Adipocyte (in vitro differentiated cells): ENCODE measurements around the gene ANTXR1.
A peak's percentile ranks its signal among the peaks of the same experiment; 100 is the strongest.

Source experiments
- DNase-seq: peaks from one replicate; pipeline ENCODE4 v3.0.0-alpha.2; 2015; ENCODE audit warnings: low read depth
- H3K27me3 ChIP-seq: replicated peaks from 2 replicates; pipeline ENCODE4 v1.7.0; 2013; ENCODE audit warnings: mild to moderate bottlenecking, low read length, moderate library complexity; ENCODE audit not compliant: control insufficient read depth, insufficient read depth
- H3K36me3 ChIP-seq: 2 replicates; pipeline ENCODE4 v1.7.0; 2013; ENCODE audit warnings: low read length, mild to moderate bottlenecking, moderate library complexity; ENCODE audit not compliant: control insufficient read depth, insufficient read depth, severe bottlenecking
- H3K4me1 ChIP-seq: 2 replicates; pipeline ENCODE4 v1.7.0; 2013; ENCODE audit warnings: mild to moderate bottlenecking, low read length, moderate library complexity; ENCODE audit not compliant: control insufficient read depth, insufficient read depth
- H3K4me3 ChIP-seq: 2 replicates; pipeline ENCODE4 v1.7.0; 2013; ENCODE audit warnings: mild to moderate bottlenecking, low read length, moderate library complexity
- H3K9ac ChIP-seq: 2 replicates; pipeline ENCODE4 v1.7.0; 2013; ENCODE audit warnings: mild to moderate bottlenecking, low read length, moderate library complexity
- H3K9me3 ChIP-seq: 2 replicates; pipeline ENCODE4 v1.7.0; 2013; ENCODE audit warnings: mild to moderate bottlenecking, low read length, moderate library complexity; ENCODE audit not compliant: control insufficient read depth

ANTXR1 gene

GRCh38 chr2:69089266-69089665 lies 76.3 kb downstream of the ANTXR1 start:
- H3K9me3 ChIP-seq: no peaks in the 10 kb centered on the region
- H3K4me3 ChIP-seq: no peak overlapping the region
- DNase-seq: peak; percentile 82
- H3K4me1 ChIP-seq: peaks cover 30% of the 10 kb centered on the region
- H3K27me3 ChIP-seq: no peaks in the 10 kb centered on the region
- H3K36me3 ChIP-seq: peaks cover 12% of the 10 kb centered on the region
- no peak overlapping the region for H3K9ac ChIP-seq

GRCh38 chr2:69089998-69090397 lies 77.0 kb downstream of the ANTXR1 start:
- peaks cover 12% of the 10 kb centered on the region for H3K36me3 ChIP-seq
- no peak overlapping the region for H3K4me3 ChIP-seq
- H3K4me1 ChIP-seq: peaks cover 35% of the 10 kb centered on the region
- no peak for DNase-seq
- no peaks in the 10 kb centered on the region for H3K9me3 ChIP-seq
- H3K9ac ChIP-seq: no peak overlapping the region
- H3K27me3 ChIP-seq: no peaks in the 10 kb centered on the region

- peaks cover 12% of the 10 kb centered on the region for H3K36me3 ChIP-seq
- H3K9me3 ChIP-seq: no peaks in the 10 kb centered on the region
- peaks cover 42% of the 10 kb centered on the region for H3K4me1 ChIP-seq
- no peaks in the 10 kb centered on the region for H3K27me3 ChIP-seq
- no peak for DNase-seq
- H3K9ac ChIP-seq: no peak overlapping the region
- H3K4me3 ChIP-seq: no peak overlapping the region
Observed at GRCh38 chr2:69090820-69091219, 77.8 kb downstream of the ANTXR1 start.

- Histone ChIP-seq H3K9me3 (no peaks in the 10 kb centered on the region), H3K36me3 (peaks cover 12% of the 10 kb centered on the region), H3K9ac (no peak overlapping the region), H3K27me3 (no peaks in the 10 kb centered on the region), H3K4me1 (peaks cover 48% of the 10 kb centered on the region), H3K4me3 (no peak overlapping the region)
- peak; percentile 68 for DNase-seq
Observed at GRCh38 chr2:69092857-69093256, 79.9 kb downstream of the ANTXR1 start.

GRCh38 chr2:69095305-69095704 lies 82.3 kb downstream of the ANTXR1 start:
- Histone ChIP-seq H3K4me3 (no peak overlapping the region), H3K9me3 (no peaks in the 10 kb centered on the region), H3K9ac (no peak overlapping the region), H3K36me3 (peaks cover 12% of the 10 kb centered on the region), H3K27me3 (no peaks in the 10 kb centered on the region), H3K4me1 (peaks cover 43% of the 10 kb centered on the region)
- peak; percentile 60 for DNase-seq

- DNase-seq: no peak
- Histone ChIP-seq H3K9ac (no peak overlapping the region), H3K36me3 (peaks cover 11% of the 10 kb centered on the region), H3K4me3 (no peak overlapping the region), H3K27me3 (no peaks in the 10 kb centered on the region), H3K9me3 (no peaks in the 10 kb centered on the region), H3K4me1 (peaks cover 54% of the 10 kb centered on the region)
Observed at GRCh38 chr2:69096326-69097095, 83.5 kb downstream of the ANTXR1 start.

GRCh38 chr2:69097148-69097610 lies 84.2 kb downstream of the ANTXR1 start:
- no peak for DNase-seq
- Histone ChIP-seq H3K9ac (no peak overlapping the region), H3K4me3 (no peak overlapping the region), H3K9me3 (no peaks in the 10 kb centered on the region), H3K27me3 (no peaks in the 10 kb centered on the region), H3K36me3 (peaks cover 5% of the 10 kb centered on the region), H3K4me1 (peaks cover 54% of the 10 kb centered on the region)

GRCh38 chr2:69097891-69098655 lies 85.1 kb downstream of the ANTXR1 start:
- peaks cover 6% of the 10 kb centered on the region for H3K36me3 ChIP-seq
- peaks cover 51% of the 10 kb centered on the region for H3K4me1 ChIP-seq
- H3K9ac ChIP-seq: no peak overlapping the region
- no peak for DNase-seq
- H3K27me3 ChIP-seq: no peaks in the 10 kb centered on the region
- H3K9me3 ChIP-seq: no peaks in the 10 kb centered on the region
- H3K4me3 ChIP-seq: no peak overlapping the region

GRCh38 chr2:69099541-69099940 lies 86.6 kb downstream of the ANTXR1 start:
- no peak overlapping the region for H3K4me3 ChIP-seq
- peaks cover 14% of the 10 kb centered on the region for H3K36me3 ChIP-seq
- no peaks in the 10 kb centered on the region for H3K9me3 ChIP-seq
- H3K9ac ChIP-seq: no peak overlapping the region
- H3K4me1 ChIP-seq: peaks cover 56% of the 10 kb centered on the region
- DNase-seq: peak; percentile 38
- no peaks in the 10 kb centered on the region for H3K27me3 ChIP-seq

- H3K9ac ChIP-seq: no peak overlapping the region
- H3K4me3 ChIP-seq: no peak overlapping the region
- peak; percentile 75 for DNase-seq
- H3K36me3 ChIP-seq: peaks cover 20% of the 10 kb centered on the region
- no peaks in the 10 kb centered on the region for H3K27me3 ChIP-seq
- no peaks in the 10 kb centered on the region for H3K9me3 ChIP-seq
- H3K4me1 ChIP-seq: peaks cover 50% of the 10 kb centered on the region
Observed at GRCh38 chr2:69100220-69100723, 87.3 kb downstream of the ANTXR1 start.

GRCh38 chr2:69102041-69102593 lies 89.1 kb downstream of the ANTXR1 start:
- Histone ChIP-seq H3K4me3 (no peak overlapping the region), H3K4me1 (peaks cover 40% of the 10 kb centered on the region), H3K36me3 (peaks cover 35% of the 10 kb centered on the region), H3K9ac (no peak overlapping the region), H3K9me3 (no peaks in the 10 kb centered on the region), H3K27me3 (no peaks in the 10 kb centered on the region)
- no peak for DNase-seq
